Measurements from ENCODE around the gene HOPX.

DNA sequence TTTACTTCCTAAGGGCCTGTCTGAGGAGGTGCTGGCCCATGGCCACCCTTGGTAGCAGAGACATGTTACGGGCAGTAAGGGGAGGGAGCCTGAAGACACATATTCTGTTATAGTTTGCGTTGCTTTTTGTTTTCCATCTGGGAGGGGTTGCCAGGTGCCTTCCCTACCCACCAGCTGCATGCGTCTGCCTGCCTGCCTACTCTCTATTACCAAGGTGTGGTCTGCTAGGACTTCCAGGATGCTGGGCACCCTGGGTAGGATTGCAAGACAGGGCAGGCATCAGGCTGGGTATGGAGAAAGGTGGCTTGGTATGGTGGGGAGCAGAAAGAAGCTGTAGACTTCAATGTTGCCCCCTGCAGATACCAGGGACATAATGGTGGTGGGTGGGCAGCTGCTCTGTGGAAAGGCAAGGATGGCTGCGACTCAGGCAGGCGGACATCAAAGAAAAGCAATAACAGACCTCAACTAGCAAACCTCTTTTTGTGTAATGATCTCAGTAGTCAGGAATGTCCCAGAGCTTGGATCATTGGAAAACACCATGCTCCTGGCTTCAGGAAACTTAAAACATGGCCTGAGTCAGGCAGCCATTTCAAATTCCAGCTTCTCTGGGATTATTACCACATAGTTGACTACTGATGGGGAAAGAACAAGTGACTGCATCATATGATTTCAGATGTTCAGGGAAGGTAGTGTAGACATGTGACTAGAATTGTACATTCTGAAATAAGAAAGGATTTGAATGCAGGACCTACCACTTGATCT lies 67.8 kb downstream of the HOPX start:
- TF ChIP-seq POLR2A (IDR thresholded peaks at IDR 0.05) (no peak), CTCF (IDR thresholded peaks at IDR 0.05 in 8 of 11, conservative IDR thresholded peaks at IDR 0.05 in 3 of 11) (no peak), POLR2AphosphoS5 (IDR thresholded peaks at IDR 0.05) (no peak)

Data from spleen (tissue), 7 donors.